Raji (cell line): ENCODE results near the gene SLC22A1.

Experiments
- POLR2A ChIP-seq: IDR thresholded peaks from 2 replicates; pipeline ENCODE4 v1.6.1; 2011; ENCODE audit warnings: low read depth, low read length, control low read depth; ENCODE audit not compliant: insufficient read depth

Gene SLC22A1

GRCh38 chr6:160172704-160173103, 51.1 kb downstream of the SLC22A1 start:
- no peak for TF ChIP-seq POLR2A

- TF ChIP-seq POLR2A = no peak
These were observed 52.4 kb downstream of the SLC22A1 start for GRCh38 chr6:160173806-160174527.

- no peak for TF ChIP-seq POLR2A
These were observed 53.1 kb downstream of the SLC22A1 start for GRCh38 chr6:160174681-160175080.

- no peak for TF ChIP-seq POLR2A
These were observed 55.6 kb downstream of the SLC22A1 start for GRCh38 chr6:160177220-160177619.

GRCh38 chr6:160178271-160178670, 56.7 kb downstream of the SLC22A1 start:
- no peak for TF ChIP-seq POLR2A

- no peak for TF ChIP-seq POLR2A
These were observed 59.1 kb downstream of the SLC22A1 start for GRCh38 chr6:160180706-160181105.

GRCh38 chr6:160188773-160189172, 67.2 kb downstream of the SLC22A1 start:
- TF ChIP-seq POLR2A = no peak

GRCh38 chr6:160190081-160190480, 68.5 kb downstream of the SLC22A1 start:
- no peak for TF ChIP-seq POLR2A

GRCh38 chr6:160190973-160191372, 69.4 kb downstream of the SLC22A1 start:
- TF ChIP-seq POLR2A = no peak

- no peak for TF ChIP-seq POLR2A
These were observed 71.2 kb downstream of the SLC22A1 start for GRCh38 chr6:160192840-160193239.

GRCh38 chr6:160194808-160195207, 73.2 kb downstream of the SLC22A1 start:
- no peak for TF ChIP-seq POLR2A

GRCh38 chr6:160197662-160198061, 76.0 kb downstream of the SLC22A1 start:
- TF ChIP-seq POLR2A = no peak

- TF ChIP-seq POLR2A = no peak
These were observed 77.1 kb downstream of the SLC22A1 start for GRCh38 chr6:160198606-160199211.

GRCh38 chr6:160201061-160201460, 79.4 kb downstream of the SLC22A1 start:
- no peak for TF ChIP-seq POLR2A

- TF ChIP-seq POLR2A = no peak
These were observed 80.8 kb downstream of the SLC22A1 start for GRCh38 chr6:160202411-160202810.

- no peak for TF ChIP-seq POLR2A
These were observed 81.5 kb downstream of the SLC22A1 start for GRCh38 chr6:160203076-160203475.

GRCh38 chr6:160203522-160203921, 81.9 kb downstream of the SLC22A1 start:
- no peak for TF ChIP-seq POLR2A
